ENCODE results near the gene DTD2. TPM values are rescaled to one million over a fixed set of nuclear protein-coding genes. Genes with fewer than 3 reads are reported as not detected.

DTD2 gene
- polyA plus RNA-seq, 3 donors = 6.4 to 16.6 (median 15.0) TPM

- H3K4me1 Mint-ChIP-seq = peaks cover 3% of the 10 kb centered on the region
- no peaks in the 10 kb centered on the region for H3K36me3 Mint-ChIP-seq
- H3K27me3 Mint-ChIP-seq (ENCODE audit: low read depth in 3 of 3) = peaks cover 2 to 8% (median 5%) of the 10 kb centered on the region in 3 donors
- Histone ChIP-seq H3K27me3 (ENCODE audit: control insufficient read depth in 2 of 2, insufficient read depth in 2 of 2, low read length in 2 of 2) (peaks cover 0 to 4% of the 10 kb centered on the region in 2 donors), H3K4me3 (replicated peaks in 1 of 3; ENCODE audit: low read depth in 2 of 3, low read length in 3 of 3) (no peak overlapping the region), H3K27ac (ENCODE audit: low read depth in 1 of 2, low read length in 2 of 2) (no peak overlapping the region), H3K9ac (ENCODE audit: insufficient read depth, low read length, poor library complexity, severe bottlenecking) (no peak overlapping the region), H3K36me3 (replicated peaks in 1 of 2; ENCODE audit: control insufficient read depth in 1 of 2, insufficient read depth in 2 of 2, low read length in 2 of 2) (no peaks in the 10 kb centered on the region), H2AFZ (ENCODE audit: insufficient read depth, low read depth, low read length, poor library complexity, severe bottlenecking) (no peak overlapping the region), H3K4me2 (replicated peaks; ENCODE audit: extremely low read depth, low read length, poor library complexity, severe bottlenecking) (no peak overlapping the region), H4K20me1 (ENCODE audit: insufficient read depth, low read length) (no peaks in the 10 kb centered on the region), H3K9me3 (replicated peaks in 1 of 2; ENCODE audit: control insufficient read depth in 1 of 2, insufficient read depth in 1 of 2, low read length in 2 of 2) (no peaks in the 10 kb centered on the region), H3K4me1 (ENCODE audit: control insufficient read depth in 1 of 2, insufficient read depth in 2 of 2, low read length in 2 of 2) (no peaks in the 10 kb centered on the region), H3K79me2 (ENCODE audit: insufficient read depth, low read length) (no peaks in the 10 kb centered on the region)
- TF ChIP-seq CTCF (IDR thresholded peaks at IDR 0.05) = no peak
- no peak for DNase-seq
- peak overlapping the region in 1 of 7 donors; percentile 25 for H3K27ac Mint-ChIP-seq
- 97% methylated on average over 6 of the region's 6 CpGs for WGBS (ENCODE audit: insufficient coverage)
- intact Hi-C loops (cut with micrococcal nuclease) = no loop called here
- H3K4me3 Mint-ChIP-seq = no peak overlapping the region
- peaks cover 2 to 12% (median 7%) of the 10 kb centered on the region in 7 donors for H3K9me3 Mint-ChIP-seq
These were observed 19.9 kb upstream of the DTD2 start for GRCh38 chr14:31477248-31477647.

- no peak overlapping the region for H2AFZ ChIP-seq (ENCODE audit: insufficient read depth, low read depth, low read length, poor library complexity, severe bottlenecking)
- Mint-ChIP-seq H3K36me3 (no peaks in the 10 kb centered on the region), H3K4me1 (peaks cover 3% of the 10 kb centered on the region), H3K27me3 (ENCODE audit: low read depth in 3 of 3) (peaks cover 0 to 8% (median 5%) of the 10 kb centered on the region in 3 donors), H3K4me3 (no peak overlapping the region), H3K9me3 (peaks cover 2 to 12% (median 9%) of the 10 kb centered on the region in 7 donors), H3K27ac (peak overlapping the region in 2 of 7 donors; percentile 41 to 57)
- WGBS (ENCODE audit: insufficient coverage) = 91% methylated on average over 2 of the region's 4 CpGs
- no peak overlapping the region for H3K4me2 ChIP-seq (replicated peaks; ENCODE audit: extremely low read depth, low read length, poor library complexity, severe bottlenecking)
- no peaks in the 10 kb centered on the region for H3K4me1 ChIP-seq (ENCODE audit: control insufficient read depth in 1 of 2, insufficient read depth in 2 of 2, low read length in 2 of 2)
- H3K9me3 ChIP-seq (replicated peaks in 1 of 2; ENCODE audit: control insufficient read depth in 1 of 2, insufficient read depth in 1 of 2, low read length in 2 of 2) = no peaks in the 10 kb centered on the region
- peak in 1 of 3 donors; percentile 70 for DNase-seq
- H3K79me2 ChIP-seq (ENCODE audit: insufficient read depth, low read length) = no peaks in the 10 kb centered on the region
- H4K20me1 ChIP-seq (ENCODE audit: insufficient read depth, low read length) = no peaks in the 10 kb centered on the region
- H3K9ac ChIP-seq (ENCODE audit: insufficient read depth, low read length, poor library complexity, severe bottlenecking) = no peak overlapping the region
- TF ChIP-seq CTCF (IDR thresholded peaks at IDR 0.05) = no peak
- intact Hi-C loops (cut with micrococcal nuclease) = no loop called here
- no peak overlapping the region for H3K27ac ChIP-seq (ENCODE audit: low read depth in 1 of 2, low read length in 2 of 2)
- H3K27me3 ChIP-seq (ENCODE audit: control insufficient read depth in 2 of 2, insufficient read depth in 2 of 2, low read length in 2 of 2) = peaks cover 0 to 4% of the 10 kb centered on the region in 2 donors
- no peaks in the 10 kb centered on the region for H3K36me3 ChIP-seq (replicated peaks in 1 of 2; ENCODE audit: control insufficient read depth in 1 of 2, insufficient read depth in 2 of 2, low read length in 2 of 2)
- no peak overlapping the region for H3K4me3 ChIP-seq (replicated peaks in 1 of 3; ENCODE audit: low read depth in 2 of 3, low read length in 3 of 3)
These were observed 19.0 kb upstream of the DTD2 start for GRCh38 chr14:31476131-31476866.
